IMR-90 (cell line): ENCODE data around the gene CARD14. TPM values are rescaled to one million over a fixed set of nuclear protein-coding genes. Genes with fewer than 3 reads are reported as not detected.

Experiments used
- ATAC-seq: fragments of 200-7000 bp; cut with Tn5 transposase; 2 replicates; pipeline ENCODE4 v1.9.1; 2020; ENCODE audit warnings: low read depth, mild to moderate bottlenecking, moderate library complexity
- BruUV-seq: library from RNA; stranded (reverse); fragments of 400-500 nt; replicated peaks from 2 replicates; lab custom pipeline; 2021; lab: Mats Ljungman, UMichigan
- CTCF ChIA-PET: fragments of 300-600 bp; formaldehyde crosslinking; extraction: SDS; loops from one replicate; lab custom pipeline; 2021; ENCODE audit warnings: antibody characterized with exemption; lab: Yijun Ruan, JAX
- POLR2A ChIA-PET: fragments of 300-600 bp; sonication (Branson Sonifier 250); formaldehyde crosslinking; loops from one replicate; lab custom pipeline; 2022; ENCODE audit warnings: antibody characterized with exemption; ENCODE audit not compliant: unreplicated experiment; lab: Charles Lee
- DNase-seq: peaks from one replicate; pipeline ENCODE4 v3.0.0; 2013
- H2AFZ ChIP-seq: replicated peaks from 2 replicates; pipeline ENCODE3; 2013; ENCODE audit warnings: low read length, mild to moderate bottlenecking; ENCODE audit not compliant: poor library complexity
- H2AK5ac ChIP-seq: 2 replicates; pipeline ENCODE4 v1.6.1; 2013; ENCODE audit warnings: low read depth, low read length, inconsistent platforms
- H2AK9ac ChIP-seq: replicated peaks from 2 replicates; pipeline ENCODE3; 2013; ENCODE audit warnings: mild to moderate bottlenecking, low read depth, low read length, moderate library complexity; ENCODE audit not compliant: poor library complexity
- H2BK120ac ChIP-seq: 2 replicates; pipeline ENCODE4 v1.6.1; 2013; ENCODE audit warnings: low read depth, low read length, inconsistent platforms
- H2BK15ac ChIP-seq: 3 replicates; pipeline ENCODE4 v1.6.1; 2013; ENCODE audit warnings: low read depth, low read length, inconsistent platforms
- H2BK20ac ChIP-seq: 2 replicates; pipeline ENCODE4 v1.6.1; 2013; ENCODE audit warnings: low read depth, mild to moderate bottlenecking, inconsistent platforms, low read length, moderate library complexity
- H2BK5ac ChIP-seq: 2 replicates; pipeline ENCODE4 v1.6.1; 2013; ENCODE audit warnings: mild to moderate bottlenecking, low read depth, low read length, inconsistent platforms; ENCODE audit not compliant: poor library complexity, severe bottlenecking
- H3K14ac ChIP-seq: replicated peaks from 2 replicates; pipeline ENCODE4 v1.6.1; 2013; ENCODE audit warnings: low read depth, low read length, inconsistent platforms
- H3K18ac ChIP-seq: 2 replicates; pipeline ENCODE4 v1.6.1; 2013; ENCODE audit warnings: low read depth, low read length, control low read depth
- H3K23ac ChIP-seq: 2 replicates; pipeline ENCODE4 v1.6.1; 2013; ENCODE audit warnings: low read depth, low read length, inconsistent platforms
- H3K27ac ChIP-seq: 2 replicates; pipeline ENCODE4 v1.5.1; 2013; ENCODE audit warnings: mild to moderate bottlenecking, control low read depth, low read length; ENCODE audit not compliant: insufficient read depth
- H3K27me3 ChIP-seq: 2 replicates; pipeline ENCODE4 v1.6.1; 2013; ENCODE audit warnings: low read length; ENCODE audit not compliant: control insufficient read depth, insufficient read depth
- H3K36me3 ChIP-seq: 2 replicates; pipeline ENCODE4 v1.6.1; 2013; ENCODE audit warnings: low read length, mixed read lengths; ENCODE audit not compliant: control insufficient read depth, insufficient read depth
- H3K4ac ChIP-seq: 2 replicates; pipeline ENCODE4 v1.6.1; 2013; ENCODE audit warnings: low read depth, low read length, inconsistent platforms
- H3K4me1 ChIP-seq: 2 replicates; pipeline ENCODE4 v1.6.1; 2013; ENCODE audit warnings: low read length, mixed read lengths; ENCODE audit not compliant: control insufficient read depth, insufficient read depth
- H3K4me2 ChIP-seq: 2 replicates; pipeline ENCODE4 v1.6.1; 2013; ENCODE audit warnings: low read depth, mild to moderate bottlenecking, control low read depth, low read length, moderate library complexity
- H3K4me3 ChIP-seq: 2 replicates; pipeline ENCODE4 v1.5.1; 2013; ENCODE audit warnings: low read depth, mild to moderate bottlenecking, control low read depth, low read length, moderate library complexity; ENCODE audit not compliant: insufficient read depth
- H3K56ac ChIP-seq: 2 replicates; pipeline ENCODE4 v1.6.1; 2013; ENCODE audit warnings: low read length, inconsistent platforms; ENCODE audit not compliant: insufficient read depth; ENCODE audit errors: extremely low read depth
- H3K79me1 ChIP-seq, 2 experiments: 2 replicates each; pipeline ENCODE4 v1.6.1; 2013; ENCODE audit warnings: low read length in 2 of 2, inconsistent platforms in 1 of 2, low read depth in 1 of 2
- H3K9ac ChIP-seq: 2 replicates; pipeline ENCODE4 v1.6.1; 2013; ENCODE audit warnings: low read depth, low read length, control low read depth
- H3K9me1 ChIP-seq: 2 replicates; pipeline ENCODE4 v1.6.1; 2013; ENCODE audit warnings: low read length, inconsistent platforms; ENCODE audit not compliant: insufficient read depth
- H3K9me3 ChIP-seq: 2 replicates; pipeline ENCODE4 v1.6.1; 2013; ENCODE audit warnings: low read length; ENCODE audit not compliant: control insufficient read depth, insufficient read depth
- H4K20me1 ChIP-seq: 2 replicates; pipeline ENCODE4 v1.6.1; 2013; ENCODE audit warnings: low read length, inconsistent platforms; ENCODE audit not compliant: insufficient read depth
- H4K5ac ChIP-seq: 2 replicates; pipeline ENCODE4 v1.6.1; 2013; ENCODE audit warnings: mild to moderate bottlenecking, low read depth, low read length, control low read depth
- H4K8ac ChIP-seq, 2 experiments: 2 replicates each; pipeline ENCODE4 v1.6.1; 2013; ENCODE audit warnings: low read depth in 2 of 2, low read length in 2 of 2, control low read depth in 1 of 2, inconsistent platforms in 1 of 2
- H4K91ac ChIP-seq: 2 replicates; pipeline ENCODE4 v1.6.1; 2013; ENCODE audit warnings: low read depth, low read length, inconsistent platforms; ENCODE audit not compliant: insufficient read depth
- CEBPB ChIP-seq: IDR thresholded peaks from 2 replicates; pipeline ENCODE4 v1.6.1; 2012; ENCODE audit warnings: low read depth, low read length, improper control_type of control experiment
- POLR2A ChIP-seq: IDR thresholded peaks from 2 replicates; pipeline ENCODE4 v1.6.1; 2012; ENCODE audit warnings: mild to moderate bottlenecking, low read depth, low read length
- USF2 ChIP-seq: fragments of 150-350 bp; IDR thresholded peaks from 2 replicates; pipeline ENCODE4 v1.6.1; 2017; ENCODE audit warnings: mild to moderate bottlenecking, antibody characterized with exemption, low read length, low read depth
- WGBS, 2 experiments: methylation state at CpG; one replicate each; pipeline versions ENCODE4 v1.1.5 to v1.1.7; 2013; ENCODE audit warnings: missing lambda C conversion rate in 2 of 2; ENCODE audit not compliant: insufficient read length in 1 of 2; ENCODE audit errors: extremely low coverage in 2 of 2; 5-methylcytosine and 5-hydroxymethylcytosine counted together
- dilution Hi-C: fragments of 300-500 bp; cut with HindIII; formaldehyde crosslinking; loops from one replicate; pipeline ENCODE4 v1.14.3; 2018; ENCODE audit warnings: low sequenced_read_pairs; ENCODE audit not compliant: unreplicated experiment
- in situ Hi-C: fragments of 300-500 bp; cut with MboI; formaldehyde crosslinking; loops from 3 replicates; pipeline ENCODE4 v1.14.3; 2019; ENCODE audit warnings: low sequenced_read_pairs, inconsistent platforms, mixed read lengths
- intact Hi-C: fragments of 100-400 bp; cut with micrococcal nuclease; formaldehyde crosslinking; loops from 2 replicates; pipeline ENCODE4 v1.10.0; 2022
- polyA plus RNA-seq, 3 experiments: library from polyadenylated mRNA; depleted of rRNA; stranded (reverse); fragments of >200 nt; gene quantifications; 2 replicates each; pipeline ENCODE4 v1.2.3, GENCODE V29; 2012; ENCODE audit warnings: low replicate concordance in 1 of 3
- total RNA-seq: library from RNA; depleted of rRNA; stranded (reverse); fragments of >200 nt; gene quantifications from 2 replicates; pipeline ENCODE4 v1.2.3, GENCODE V29; 2012

The CARD14 gene
- total and polyA plus RNA-seq, 2 of the 4 experiments (the other 2 are of a cell fraction): not detected

DNA sequence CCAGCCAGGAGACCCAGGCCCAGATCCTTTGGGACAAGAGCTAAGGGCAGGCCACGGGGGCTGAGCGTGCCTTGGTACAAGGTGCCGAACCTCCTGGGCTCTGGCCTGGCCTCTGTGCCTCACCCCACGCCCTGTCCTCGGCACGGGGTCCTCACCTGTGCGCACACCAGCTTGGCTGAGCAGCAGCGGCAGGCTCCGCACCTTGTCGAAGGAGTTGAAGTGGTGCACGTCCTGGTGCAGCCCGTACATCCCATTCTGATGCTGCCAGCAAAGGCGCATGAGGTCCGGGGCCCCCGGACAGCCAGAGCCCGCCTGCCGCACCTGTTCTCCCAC lies 45.0 kb downstream of the CARD14 start:
- intact Hi-C loops (no loop called here), in situ Hi-C loops (no loop called here), dilution Hi-C loops (no loop called here)
- Histone ChIP-seq H4K91ac (no peak overlapping the region), H4K5ac (no peak overlapping the region), H3K4me2 (no peak overlapping the region), H3K27me3 (no peaks in the 10 kb centered on the region), H2BK15ac (no peak overlapping the region), H3K9ac (no peak overlapping the region), H3K18ac (no peak overlapping the region), H2BK120ac (no peak overlapping the region), H2AK5ac (no peak overlapping the region), H4K8ac (no peak overlapping the region), H2BK20ac (no peak overlapping the region), H2AFZ (no peak overlapping the region), H3K4me3 (no peak overlapping the region), H3K56ac (no peak overlapping the region), H3K9me3 (no peaks in the 10 kb centered on the region), H3K9me1 (peaks cover 26% of the 10 kb centered on the region), H3K27ac (no peak overlapping the region), H3K36me3 (peaks cover 71% of the 10 kb centered on the region), H3K79me1 (peaks cover 22 to 33% of the 10 kb centered on the region in 2 experiments), H3K4me1 (peaks cover 3% of the 10 kb centered on the region; the same call in 1 of the 2 replicates), H2BK5ac (no peak overlapping the region), H3K14ac (no peak overlapping the region), H3K4ac (no peak overlapping the region), H4K20me1 (peaks cover 33% of the 10 kb centered on the region), H3K23ac (no peak overlapping the region), H2AK9ac (no peak overlapping the region)
- CTCF ChIA-PET: no interaction called here
- ATAC-seq (no peak), DNase-seq (no peak)
- BruUV-seq: no TSS peak
- POLR2A ChIA-PET: no interaction called here
- TF ChIP-seq USF2: no peak
- TF ChIP-seq POLR2A: no peak
- no peak for TF ChIP-seq CEBPB
- WGBS, 2 experiments: 90% methylated on average over 12 of the region's 17 CpGs; no CpG with 5 or more reads in 1 of the 2 experiments
